ENCODE results near the gene CDCA3.

GRCh38 chr12:6809056-6809455 lies 42.0 kb downstream of the CDCA3 start:
- TF ChIP-seq, protein P1, sequence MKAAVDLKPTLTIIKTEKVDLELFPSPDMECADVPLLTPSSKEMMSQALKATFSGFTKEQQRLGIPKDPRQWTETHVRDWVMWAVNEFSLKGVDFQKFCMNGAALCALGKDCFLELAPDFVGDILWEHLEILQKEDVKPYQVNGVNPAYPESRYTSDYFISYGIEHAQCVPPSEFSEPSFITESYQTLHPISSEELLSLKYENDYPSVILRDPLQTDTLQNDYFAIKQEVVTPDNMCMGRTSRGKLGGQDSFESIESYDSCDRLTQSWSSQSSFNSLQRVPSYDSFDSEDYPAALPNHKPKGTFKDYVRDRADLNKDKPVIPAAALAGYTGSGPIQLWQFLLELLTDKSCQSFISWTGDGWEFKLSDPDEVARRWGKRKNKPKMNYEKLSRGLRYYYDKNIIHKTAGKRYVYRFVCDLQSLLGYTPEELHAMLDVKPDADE (IDR thresholded peaks at IDR 0.05): no peak
- TF ChIP-seq CTCF (conservative IDR thresholded peaks at IDR 0.05; ENCODE audit: low read depth in 2 of 2) (no peak), REST (IDR thresholded peaks at IDR 0.05; ENCODE audit: unreplicated experiment) (no peak), EZH2phosphoT487 (IDR thresholded peaks at IDR 0.05; ENCODE audit: unreplicated experiment) (no peak), EZH2 (IDR thresholded peaks at IDR 0.05; ENCODE audit: low read depth, unreplicated experiment) (no peak), POLR2AphosphoS5 (IDR thresholded peaks at IDR 0.05; ENCODE audit: low read depth) (no peak), CREB1 (CRISPR knock-in tag; IDR thresholded peaks at IDR 0.05; ENCODE audit: low read depth) (no peak), ZNF114 (CRISPR knock-in tag; IDR thresholded peaks at IDR 0.05) (no peak), NANOG (IDR thresholded peaks at IDR 0.05; ENCODE audit: borderline replicate concordance) (no peak)

All from GM23338 (cell line).